H9 (cell line): Measurements from ENCODE around the gene MRPL52. TPM values are rescaled to one million over a fixed set of nuclear protein-coding genes. Genes with fewer than 3 reads are reported as not detected.

Experiments
- DNase-seq: peaks from one replicate; pipeline ENCODE4 v3.0.0-alpha.2; 2017
- H2AFZ ChIP-seq: one replicate; pipeline ENCODE4 v1.6.1; 2013; ENCODE audit warnings: mild to moderate bottlenecking, low read length, control low read depth, moderate library complexity
- H2AK5ac ChIP-seq: 2 replicates; pipeline ENCODE4 v1.6.1; 2013; ENCODE audit warnings: low read length, control low read depth, mixed read lengths; ENCODE audit not compliant: insufficient read length
- H2BK120ac ChIP-seq: one replicate; pipeline ENCODE4 v1.6.1; 2013; ENCODE audit warnings: low read depth, mild to moderate bottlenecking, low read length, control low read depth, inconsistent platforms; ENCODE audit not compliant: poor library complexity, severe bottlenecking
- H2BK12ac ChIP-seq: 2 replicates; pipeline ENCODE4 v1.6.1; 2013; ENCODE audit warnings: low read length, control low read depth, mixed read lengths, low read depth; ENCODE audit not compliant: insufficient read length
- H2BK15ac ChIP-seq: 2 replicates; pipeline ENCODE4 v1.6.1; 2013; ENCODE audit warnings: low read depth, low read length, control low read depth
- H2BK20ac ChIP-seq: one replicate; pipeline ENCODE4 v1.6.1; 2013; ENCODE audit warnings: low read depth, mild to moderate bottlenecking, low read length, control low read depth, inconsistent platforms; ENCODE audit not compliant: poor library complexity, severe bottlenecking
- H2BK5ac ChIP-seq: 2 replicates; pipeline ENCODE4 v1.6.1; 2013; ENCODE audit warnings: low read length, control low read depth, mixed read lengths; ENCODE audit not compliant: insufficient read length
- H3K14ac ChIP-seq: 2 replicates; pipeline ENCODE4 v1.6.1; 2013; ENCODE audit warnings: low read length, control low read depth; ENCODE audit not compliant: insufficient read depth
- H3K18ac ChIP-seq: 2 replicates; pipeline ENCODE4 v1.6.1; 2013; ENCODE audit warnings: low read depth, mild to moderate bottlenecking, mixed read lengths, low read length, control low read depth; ENCODE audit not compliant: insufficient read length
- H3K23ac ChIP-seq: 2 replicates; pipeline ENCODE4 v1.6.1; 2013; ENCODE audit warnings: low read length, control low read depth, mixed read lengths, low read depth; ENCODE audit not compliant: insufficient read length
- H3K23me2 ChIP-seq: 2 replicates; pipeline ENCODE4 v1.6.1; 2013; ENCODE audit warnings: low read depth, mild to moderate bottlenecking, mixed read lengths, low read length, control low read depth; ENCODE audit not compliant: insufficient read length, poor library complexity, severe bottlenecking
- H3K27ac ChIP-seq: 2 replicates; pipeline ENCODE4 v1.5.1; 2013; ENCODE audit warnings: low read length, control low read depth, mixed read lengths, low read depth; ENCODE audit not compliant: insufficient read length
- H3K27me3 ChIP-seq: 2 replicates; pipeline ENCODE4 v1.6.1; 2013; ENCODE audit warnings: low read length, control low read depth, inconsistent platforms; ENCODE audit not compliant: insufficient read depth
- H3K4ac ChIP-seq: 2 replicates; pipeline ENCODE4 v1.6.1; 2013; ENCODE audit warnings: low read depth, mild to moderate bottlenecking, control low read depth, inconsistent platforms, low read length, moderate library complexity
- H3K4me1 ChIP-seq: 2 replicates; pipeline ENCODE4 v1.6.1; 2013; ENCODE audit warnings: low read length, control low read depth, inconsistent platforms; ENCODE audit not compliant: insufficient read depth
- H3K4me2 ChIP-seq: 2 replicates; pipeline ENCODE4 v1.6.1; 2013; ENCODE audit warnings: low read length, control low read depth, mixed read lengths; ENCODE audit not compliant: insufficient read length, insufficient read depth
- H3K56ac ChIP-seq: 2 replicates; pipeline ENCODE4 v1.6.1; 2013; ENCODE audit warnings: low read depth, mild to moderate bottlenecking, mixed read lengths, low read length, control low read depth; ENCODE audit not compliant: insufficient read length
- H3K79me1 ChIP-seq: 2 replicates; pipeline ENCODE4 v1.6.1; 2013; ENCODE audit warnings: low read depth, mild to moderate bottlenecking, moderate library complexity, low read length, control low read depth, inconsistent platforms; ENCODE audit not compliant: insufficient read depth, poor library complexity, severe bottlenecking
- H3K79me2 ChIP-seq: 2 replicates; pipeline ENCODE4 v1.6.1; 2013; ENCODE audit warnings: low read length, control low read depth, inconsistent platforms; ENCODE audit not compliant: insufficient read depth
- H3K9ac ChIP-seq: 2 replicates; pipeline ENCODE4 v1.6.1; 2013; ENCODE audit warnings: low read length, control low read depth, mixed read lengths; ENCODE audit not compliant: insufficient read length; ENCODE audit errors: extremely low read depth
- H3K9me3 ChIP-seq: one replicate; pipeline ENCODE4 v1.6.1; 2013; ENCODE audit warnings: low read depth, low read length, inconsistent platforms; ENCODE audit not compliant: control insufficient read depth
- H3T11ph ChIP-seq: one replicate; pipeline ENCODE4 v1.6.1; 2013; ENCODE audit warnings: mild to moderate bottlenecking, low read length, control low read depth, inconsistent platforms
- H4K20me1 ChIP-seq: one replicate; pipeline ENCODE4 v1.6.1; 2013; ENCODE audit not compliant: control insufficient read depth, insufficient read length, insufficient read depth
- H4K5ac ChIP-seq: 2 replicates; pipeline ENCODE4 v1.6.1; 2013; ENCODE audit warnings: low read depth, mild to moderate bottlenecking, mixed read lengths, low read length, control low read depth; ENCODE audit not compliant: insufficient read length
- H4K8ac ChIP-seq: replicated peaks from 2 replicates; pipeline ENCODE4 v1.6.1; 2013; ENCODE audit warnings: low read length, control low read depth, mixed read lengths, low read depth; ENCODE audit not compliant: insufficient read length
- H4K91ac ChIP-seq: 2 replicates; pipeline ENCODE4 v1.6.1; 2013; ENCODE audit warnings: low read depth, mild to moderate bottlenecking, moderate library complexity, mixed read lengths, low read length, control low read depth; ENCODE audit not compliant: insufficient read length
- H3K27ac Mint-ChIP-seq, 3 experiments: 2 replicates in 2 of 3; 3 replicates in 1 of 3; pipeline ENCODE4 v1.8.0; 2020 to 2021; ENCODE audit warnings: mixed read lengths in 3 of 3, mild to moderate bottlenecking in 1 of 3, moderate library complexity in 1 of 3
- H3K27me3 Mint-ChIP-seq: 2 replicates; pipeline ENCODE4 v1.8.0; 2021; ENCODE audit warnings: low read depth, mild to moderate bottlenecking, moderate library complexity, mixed read lengths
- H3K36me3 Mint-ChIP-seq, 3 experiments: 2 replicates in 2 of 3; 3 replicates in 1 of 3; pipeline ENCODE4 v1.8.0; 2020 to 2021; ENCODE audit warnings: low read depth in 3 of 3, mixed read lengths in 3 of 3; ENCODE audit not compliant: insufficient read depth in 1 of 3
- H3K4me1 Mint-ChIP-seq, 2 experiments: 2 replicates each; pipeline ENCODE4 v1.8.0; 2020; ENCODE audit warnings: mixed read lengths in 2 of 2
- H3K4me3 Mint-ChIP-seq, 2 experiments: 2 replicates in 1 of 2; 3 replicates in 1 of 2; pipeline ENCODE4 v1.8.0; 2020 to 2021; ENCODE audit warnings: mild to moderate bottlenecking in 2 of 2, mixed read lengths in 2 of 2, moderate library complexity in 1 of 2
- H3K9me3 Mint-ChIP-seq, 2 experiments: 2 replicates in 1 of 2; 3 replicates in 1 of 2; pipeline ENCODE4 v1.8.0; 2020; ENCODE audit warnings: mild to moderate bottlenecking in 2 of 2, mixed read lengths in 2 of 2, moderate library complexity in 1 of 2
- WGBS: extraction: QIAGEN DNeasy Blood & Tissue Kit; methylation state at CpG from one replicate; pipeline ENCODE4 v1.1.7; 2013; ENCODE audit warnings: missing lambda C conversion rate, low lambda C conversion rate, mixed read lengths; ENCODE audit not compliant: insufficient read length; ENCODE audit errors: extremely low coverage; 5-methylcytosine and 5-hydroxymethylcytosine counted together
- total RNA-seq: library from RNA; stranded (reverse); gene quantifications from 2 replicates; pipeline ENCODE4 v1.2.1, GENCODE V29; 2021
- TF ChIP-seq, protein P1 (sequence below): fragments of 200-600 bp; sonication (generic); conservative IDR thresholded peaks from 3 replicates; pipeline ENCODE4 v1.8.0; 2021; ENCODE audit warnings: antibody characterized with exemption, mild to moderate bottlenecking

MRPL52 gene
- total RNA-seq, 1 experiment from 2014 or later = 190 TPM

DNA sequence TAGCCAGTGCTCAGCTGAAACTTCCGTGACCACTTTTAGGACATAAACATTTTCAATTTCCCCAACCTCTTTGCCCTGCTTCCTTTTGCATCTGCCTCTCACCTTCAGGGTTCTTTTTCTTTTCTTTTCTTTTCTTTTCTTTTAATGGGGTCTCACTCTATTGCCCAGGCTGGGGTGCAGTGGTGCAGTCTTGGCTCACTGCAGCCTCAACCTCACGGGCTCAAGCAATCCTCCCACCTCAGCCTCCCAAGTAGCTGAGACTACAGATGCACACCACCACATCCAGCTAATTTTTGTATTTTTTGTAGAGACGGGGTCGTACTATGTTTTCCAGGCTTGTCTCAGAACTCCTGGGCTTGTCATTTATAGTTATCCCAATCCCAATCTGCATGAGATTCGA lies 37.2 kb downstream of the MRPL52 start:
- no peak for DNase-seq
- Histone ChIP-seq H2AK5ac (no peak overlapping the region), H2BK15ac (no peak overlapping the region), H4K5ac (no peak overlapping the region), H3K4me1 (no peaks in the 10 kb centered on the region), H3K79me1 (no peaks in the 10 kb centered on the region), H3K14ac (no peak overlapping the region), H3K18ac (no peak overlapping the region), H3K56ac (no peak overlapping the region), H3K79me2 (no peaks in the 10 kb centered on the region), H3K4ac (no peak overlapping the region), H4K20me1 (no peaks in the 10 kb centered on the region), H3K23me2 (no peaks in the 10 kb centered on the region), H3K9me3 (no peaks in the 10 kb centered on the region), H3T11ph (no peak overlapping the region), H3K9ac (no peak overlapping the region), H2AFZ (no peak overlapping the region), H4K91ac (no peak overlapping the region), H4K8ac (no peak overlapping the region), H2BK5ac (no peak overlapping the region), H2BK12ac (no peak overlapping the region), H3K27ac (no peak overlapping the region), H3K4me2 (no peak overlapping the region), H2BK120ac (no peak overlapping the region), H3K27me3 (no peaks in the 10 kb centered on the region), H2BK20ac (no peak overlapping the region), H3K23ac (no peak overlapping the region)
- Mint-ChIP-seq H3K36me3 (no peaks in the 10 kb centered on the region; a peak in 2 of 7 replicates), H3K4me3 (no peak overlapping the region), H3K9me3 (no peaks in the 10 kb centered on the region), H3K4me1 (peaks cover 10 to 16% of the 10 kb centered on the region in 2 experiments), H3K27me3 (no peaks in the 10 kb centered on the region), H3K27ac (no peak overlapping the region)
- no CpG with 5 or more reads among the region's 5 CpGs for WGBS
- TF ChIP-seq, protein P1, sequence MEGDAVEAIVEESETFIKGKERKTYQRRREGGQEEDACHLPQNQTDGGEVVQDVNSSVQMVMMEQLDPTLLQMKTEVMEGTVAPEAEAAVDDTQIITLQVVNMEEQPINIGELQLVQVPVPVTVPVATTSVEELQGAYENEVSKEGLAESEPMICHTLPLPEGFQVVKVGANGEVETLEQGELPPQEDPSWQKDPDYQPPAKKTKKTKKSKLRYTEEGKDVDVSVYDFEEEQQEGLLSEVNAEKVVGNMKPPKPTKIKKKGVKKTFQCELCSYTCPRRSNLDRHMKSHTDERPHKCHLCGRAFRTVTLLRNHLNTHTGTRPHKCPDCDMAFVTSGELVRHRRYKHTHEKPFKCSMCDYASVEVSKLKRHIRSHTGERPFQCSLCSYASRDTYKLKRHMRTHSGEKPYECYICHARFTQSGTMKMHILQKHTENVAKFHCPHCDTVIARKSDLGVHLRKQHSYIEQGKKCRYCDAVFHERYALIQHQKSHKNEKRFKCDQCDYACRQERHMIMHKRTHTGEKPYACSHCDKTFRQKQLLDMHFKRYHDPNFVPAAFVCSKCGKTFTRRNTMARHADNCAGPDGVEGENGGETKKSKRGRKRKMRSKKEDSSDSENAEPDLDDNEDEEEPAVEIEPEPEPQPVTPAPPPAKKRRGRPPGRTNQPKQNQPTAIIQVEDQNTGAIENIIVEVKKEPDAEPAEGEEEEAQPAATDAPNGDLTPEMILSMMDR = no peak
